H1 (cell line): Measurements from ENCODE around the gene MAGEB10. TPM values are rescaled to one million over a fixed set of nuclear protein-coding genes. Genes with fewer than 3 reads are reported as not detected.

Experiments used
- CTCF ChIA-PET: fragments of 300-600 bp; sonication (Branson Sonifier 250); formaldehyde crosslinking; loops from one replicate; lab custom pipeline; 2021; ENCODE audit not compliant: partially characterized antibody; lab: Charles Lee
- POLR2A ChIA-PET: fragments of 300-600 bp; sonication (Branson Sonifier 250); formaldehyde crosslinking; loops from one replicate; lab custom pipeline; 2021; ENCODE audit warnings: inconsistent platforms; ENCODE audit not compliant: partially characterized antibody; lab: Charles Lee
- DNase-seq, 2 experiments: peaks; one replicate each; pipeline versions ENCODE4 v3.0.0 to v3.0.0-alpha.2; 2010 to 2022; ENCODE audit warnings: low spot score in 2 of 2, low read depth in 1 of 2, mixed read lengths in 1 of 2
- FAIRE-seq: peaks from 2 replicates; lab custom pipeline; 2011; peaks lifted over from hg19 to GRCh38; lab: Jason Lieb, UNC
- H2AFZ ChIP-seq: 2 replicates; pipeline ENCODE4 v1.8.1; 2012; ENCODE audit warnings: low read length, inconsistent platforms
- H2AK5ac ChIP-seq: 2 replicates; pipeline ENCODE4 v1.6.1; 2013; ENCODE audit warnings: low read depth, low read length
- H2BK120ac ChIP-seq: replicated peaks from 2 replicates; pipeline ENCODE3; 2013; ENCODE audit warnings: low read depth, low read length, inconsistent platforms
- H2BK12ac ChIP-seq: 2 replicates; pipeline ENCODE4 v1.6.1; 2013; ENCODE audit warnings: low read depth, low read length
- H2BK15ac ChIP-seq: 2 replicates; pipeline ENCODE4 v1.6.1; 2013; ENCODE audit warnings: low read length
- H2BK20ac ChIP-seq: 2 replicates; pipeline ENCODE4 v1.6.1; 2013; ENCODE audit warnings: low read length
- H2BK5ac ChIP-seq: 2 replicates; pipeline ENCODE4 v1.6.1; 2013; ENCODE audit warnings: low read depth, low read length
- H3K14ac ChIP-seq: 2 replicates; pipeline ENCODE4 v1.6.1; 2013; ENCODE audit warnings: inconsistent platforms; ENCODE audit not compliant: insufficient read length
- H3K18ac ChIP-seq: 2 replicates; pipeline ENCODE4 v1.6.1; 2013; ENCODE audit warnings: low read length; ENCODE audit errors: extremely low read depth
- H3K23ac ChIP-seq: 2 replicates; pipeline ENCODE4 v1.6.1; 2013; ENCODE audit warnings: inconsistent platforms; ENCODE audit not compliant: insufficient read length
- H3K23me2 ChIP-seq: 2 replicates; pipeline ENCODE4 v1.6.1; 2013; ENCODE audit warnings: low read depth, low read length
- H3K27ac ChIP-seq: 2 replicates; pipeline ENCODE4 v1.6.1; 2011; ENCODE audit warnings: low read depth, low read length, inconsistent platforms
- H3K27me3 ChIP-seq, 4 experiments: replicated peaks in 1 of 4; 1 replicate in 1 of 4; 2 replicates in 3 of 4; pipeline versions ENCODE4 v1.6.1 to v1.8.1; 2011 to 2013; ENCODE audit warnings: low read length in 3 of 4, mild to moderate bottlenecking in 3 of 4, inconsistent platforms in 2 of 4, mixed read lengths in 2 of 4, moderate library complexity in 1 of 4; ENCODE audit not compliant: control insufficient read depth in 3 of 4, insufficient read depth in 3 of 4; ENCODE audit errors: extremely low read depth in 1 of 4
- H3K36me3 ChIP-seq, 4 experiments: 2 replicates each; pipeline versions ENCODE4 v1.6.1 to v1.8.1; 2011 to 2013; ENCODE audit warnings: mild to moderate bottlenecking in 4 of 4, low read length in 3 of 4, moderate library complexity in 2 of 4, control low read depth in 1 of 4, inconsistent platforms in 1 of 4; ENCODE audit not compliant: insufficient read depth in 4 of 4, control insufficient read depth in 2 of 4
- H3K4ac ChIP-seq: replicated peaks from 2 replicates; pipeline ENCODE3; 2013; ENCODE audit warnings: low read length, low read depth, mixed read lengths, inconsistent platforms; ENCODE audit not compliant: insufficient read length
- H3K4me1 ChIP-seq, 4 experiments: replicated peaks in 1 of 4; 1 replicate in 1 of 4; 2 replicates in 3 of 4; pipeline versions ENCODE4 v1.6.1 to v1.8.1; 2011 to 2013; ENCODE audit warnings: low read length in 3 of 4, inconsistent platforms in 2 of 4, mixed read lengths in 1 of 4; ENCODE audit not compliant: insufficient read depth in 4 of 4, control insufficient read depth in 3 of 4
- H3K4me2 ChIP-seq, 2 experiments: 2 replicates each; pipeline versions ENCODE4 v1.6.1 to v1.8.1; 2011 to 2013; ENCODE audit warnings: low read depth in 2 of 2, low read length in 2 of 2, control low read depth in 1 of 2, inconsistent platforms in 1 of 2, mild to moderate bottlenecking in 1 of 2; ENCODE audit not compliant: insufficient read depth in 1 of 2
- H3K4me3 ChIP-seq, 4 experiments: fragments of 200-600, 300-600 bp in 1 of 4; sonication (generic), shearing (Covaris generic), sonication (Bioruptor Twin) in 1 of 4; 2 replicates each; pipeline versions ENCODE4 v1.5.1 to v1.8.1; 2011 to 2016; ENCODE audit warnings: low read length in 4 of 4, low read depth in 3 of 4, control low read depth in 2 of 4, inconsistent platforms in 2 of 4, mild to moderate bottlenecking in 2 of 4, mixed read lengths in 1 of 4, moderate library complexity in 1 of 4; ENCODE audit not compliant: insufficient read depth in 2 of 4; ENCODE audit errors: extremely low read depth in 1 of 4
- H3K56ac ChIP-seq: replicated peaks from 2 replicates; pipeline ENCODE3; 2013; ENCODE audit warnings: low read depth, mild to moderate bottlenecking, mixed read lengths, low read length, inconsistent platforms; ENCODE audit not compliant: insufficient read length
- H3K79me1 ChIP-seq: 2 replicates; pipeline ENCODE4 v1.6.1; 2013; ENCODE audit warnings: low read depth, low read length, control low read depth
- H3K79me2 ChIP-seq, 2 experiments: 2 replicates each; pipeline versions ENCODE4 v1.6.1 to v1.8.1; 2012 to 2013; ENCODE audit warnings: low read length in 2 of 2, mild to moderate bottlenecking in 2 of 2, inconsistent platforms in 1 of 2; ENCODE audit not compliant: insufficient read depth in 2 of 2, control insufficient read depth in 1 of 2
- H3K9ac ChIP-seq, 4 experiments: replicated peaks in 1 of 4; 1 replicate in 1 of 4; 2 replicates in 3 of 4; pipeline versions ENCODE4 v1.6.1 to v1.8.1; 2011 to 2013; ENCODE audit warnings: low read depth in 3 of 4, low read length in 3 of 4, control low read depth in 2 of 4, mild to moderate bottlenecking in 2 of 4, moderate library complexity in 2 of 4, inconsistent platforms in 1 of 4; ENCODE audit errors: extremely low read depth in 1 of 4
- H3K9me3 ChIP-seq, 2 experiments: 2 replicates each; pipeline versions ENCODE4 v1.6.1 to v1.8.1; 2012 to 2013; ENCODE audit warnings: mild to moderate bottlenecking in 2 of 2, moderate library complexity in 2 of 2, control low read depth in 1 of 2, inconsistent platforms in 1 of 2, low read depth in 1 of 2, low read length in 1 of 2, mixed read lengths in 1 of 2; ENCODE audit not compliant: insufficient read depth in 2 of 2
- H4K20me1 ChIP-seq, 2 experiments: replicated peaks in 1 of 2; 2 replicates each; pipeline versions ENCODE3 to v1.8.1; 2011 to 2013; ENCODE audit warnings: inconsistent platforms in 2 of 2, low read length in 2 of 2, mild to moderate bottlenecking in 1 of 2; ENCODE audit not compliant: insufficient read depth in 2 of 2, control insufficient read depth in 1 of 2
- H4K5ac ChIP-seq: 2 replicates; pipeline ENCODE4 v1.6.1; 2013; ENCODE audit warnings: low read length, low read depth, mixed read lengths, inconsistent platforms; ENCODE audit not compliant: insufficient read length
- H4K8ac ChIP-seq: 2 replicates; pipeline ENCODE4 v1.8.0; 2013; ENCODE audit warnings: mild to moderate bottlenecking, moderate library complexity, low read length, inconsistent platforms; ENCODE audit not compliant: insufficient read depth; ENCODE audit errors: extremely low read depth
- H4K91ac ChIP-seq: replicated peaks from 2 replicates; pipeline ENCODE3; 2013; ENCODE audit warnings: low read length, mixed read lengths, inconsistent platforms; ENCODE audit not compliant: insufficient read length
- CBX8 ChIP-seq: fragments of 300-800, 300-1000 bp; sonication (generic); IDR thresholded peaks from 2 replicates; pipeline ENCODE4 v1.7.1; 2016; ENCODE audit warnings: low read depth, low read length, borderline replicate concordance
- CHD2 ChIP-seq: IDR thresholded peaks from 2 replicates; pipeline ENCODE4 v1.6.1; 2012; ENCODE audit warnings: low read length, improper control_type of control experiment
- EGR1 ChIP-seq: IDR thresholded peaks from 2 replicates; pipeline ENCODE4 v1.6.1; 2011; ENCODE audit warnings: low read depth, low read length, borderline replicate concordance
- MAFK ChIP-seq: IDR thresholded peaks from 2 replicates; pipeline ENCODE4 v1.6.1; 2012; ENCODE audit warnings: low read depth, mild to moderate bottlenecking, improper control_type of control experiment, low read length
- SRF ChIP-seq: IDR thresholded peaks from 2 replicates; pipeline ENCODE4 v1.6.1; 2011; ENCODE audit warnings: mild to moderate bottlenecking, low read depth, low read length, moderate library complexity
- polyA plus RNA-seq, 7 experiments: library from polyadenylated mRNA; depleted of rRNA in 3 of 7; stranded (reverse) in 5 of 7; unstranded in 2 of 7; fragments of >200 nt in 5 of 7; fragments of 200-250 nt in 2 of 7; gene quantifications; 1 replicate in 5 of 7; 2 replicates in 1 of 7; 4 replicates in 1 of 7; pipeline versions ENCODE4 v1.2.1 to v1.2.3, GENCODE V29; 2011 to 2013; ENCODE audit warnings: missing spikeins in 2 of 7, mixed read lengths in 2 of 7
- total RNA-seq: library from RNA; stranded (reverse); fragmentation: NEBNext Ultra II Directional; extraction: Animal tissue kit (Norgen Biotek cat#: 25700); gene quantifications from 2 replicates; pipeline ENCODE4 v1.2.1, GENCODE V29; 2021
- TF ChIP-seq, protein P1 (sequence below): IDR thresholded peaks from 2 replicates; pipeline ENCODE4 v1.6.1; 2011; ENCODE audit warnings: low read length, improper control_type of control experiment

The MAGEB10 gene
- total and polyA plus RNA-seq, 2 of the 8 experiments (the other 6 are each of a cell fraction or from before 2014, with no cell fraction given) = not detected

DNA sequence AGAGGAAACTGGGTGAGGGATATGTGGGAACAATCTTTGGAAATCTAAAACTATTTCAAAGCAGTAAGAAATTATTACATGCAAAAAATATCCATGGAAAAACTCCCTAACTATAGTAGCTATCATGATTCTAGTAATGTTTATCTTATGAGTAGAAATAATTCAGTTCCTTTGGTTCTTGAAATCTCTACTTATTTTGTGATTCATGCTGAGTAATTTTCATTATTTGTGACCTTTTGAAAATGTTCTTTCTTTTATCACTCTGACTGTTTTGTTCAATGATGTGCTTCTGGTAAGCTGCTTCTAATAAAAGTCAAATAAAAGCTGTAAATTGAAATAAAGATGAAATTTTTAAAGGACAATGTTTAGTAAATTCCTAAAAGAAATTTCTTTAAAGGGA lies 40.4 kb upstream of the MAGEB10 start:
- H2BK20ac ChIP-seq = no peak overlapping the region
- no peak for TF ChIP-seq EGR1
- no peak for TF ChIP-seq CBX8
- TF ChIP-seq, protein P1, sequence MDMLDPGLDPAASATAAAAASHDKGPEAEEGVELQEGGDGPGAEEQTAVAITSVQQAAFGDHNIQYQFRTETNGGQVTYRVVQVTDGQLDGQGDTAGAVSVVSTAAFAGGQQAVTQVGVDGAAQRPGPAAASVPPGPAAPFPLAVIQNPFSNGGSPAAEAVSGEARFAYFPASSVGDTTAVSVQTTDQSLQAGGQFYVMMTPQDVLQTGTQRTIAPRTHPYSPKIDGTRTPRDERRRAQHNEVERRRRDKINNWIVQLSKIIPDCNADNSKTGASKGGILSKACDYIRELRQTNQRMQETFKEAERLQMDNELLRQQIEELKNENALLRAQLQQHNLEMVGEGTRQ = no peak
- no peak for TF ChIP-seq SRF
- TF ChIP-seq MAFK = no peak
- no peak for TF ChIP-seq CHD2
- no peak overlapping the region for H3K23ac ChIP-seq
- no peak overlapping the region for H2BK120ac ChIP-seq
- POLR2A ChIA-PET = no interaction called here
- CTCF ChIA-PET = no interaction called here
- no peak overlapping the region for H2AK5ac ChIP-seq
- H2BK12ac ChIP-seq = no peak overlapping the region
- DNase-seq = no peak
- no peaks in the 10 kb centered on the region for H3K9me3 ChIP-seq
- no peak overlapping the region for H2AFZ ChIP-seq
- H3K79me1 ChIP-seq = no peaks in the 10 kb centered on the region
- no peak overlapping the region for H3K4me3 ChIP-seq
- H3K18ac ChIP-seq = no peak overlapping the region
- H3K56ac ChIP-seq = no peak overlapping the region
- no peak overlapping the region for H2BK15ac ChIP-seq
- no peaks in the 10 kb centered on the region for H3K27me3 ChIP-seq
- no peak overlapping the region for H2BK5ac ChIP-seq
- no peak overlapping the region for H4K8ac ChIP-seq
- no peak overlapping the region for H3K4me2 ChIP-seq
- H3K4me1 ChIP-seq = no peaks in the 10 kb centered on the region
- no peak overlapping the region for H4K5ac ChIP-seq
- H3K14ac ChIP-seq = no peak overlapping the region
- no peak overlapping the region for H3K9ac ChIP-seq
- H3K23me2 ChIP-seq = no peaks in the 10 kb centered on the region
- H3K36me3 ChIP-seq = no peaks in the 10 kb centered on the region
- no peak for FAIRE-seq
- no peaks in the 10 kb centered on the region for H3K79me2 ChIP-seq
- no peak overlapping the region for H4K91ac ChIP-seq
- no peak overlapping the region for H3K4ac ChIP-seq
- no peak overlapping the region for H3K27ac ChIP-seq
- H4K20me1 ChIP-seq = no peaks in the 10 kb centered on the region
